ENCODE results near the gene ERCC4.

- TF ChIP-seq POLR2AphosphoS5 (IDR thresholded peaks at IDR 0.05) (no peak), CTCF (IDR thresholded peaks at IDR 0.05) (no peak), EP300 (IDR thresholded peaks at IDR 0.05) (no peak), POLR2A (IDR thresholded peaks at IDR 0.05) (no peak)
Observed at GRCh38 chr16:13996778-13997288, 76.9 kb downstream of the ERCC4 start.
